Esophagus squamous epithelium (tissue), 4 donors: ENCODE measurements around the gene BACH2.

Experiments
- POLR2A ChIP-seq, 4 donors: fragments of 450-650 bp; IDR thresholded peaks; one replicate each; pipeline ENCODE4 v1.6.1; 2017; ENCODE audit warnings: antibody characterized with exemption in 4 of 4, mild to moderate bottlenecking in 4 of 4, moderate library complexity in 3 of 4
- TF ChIP-seq, protein P1 (sequence below), 6 experiments: fragments of 450-650 bp in 4 of 6; fragments of 200-600 bp in 2 of 6; sonication (generic) in 2 of 6; IDR thresholded peaks; one replicate each; pipeline ENCODE4 v1.5.1; 2016 to 2019; ENCODE audit warnings: antibody characterized with exemption in 6 of 6, mild to moderate bottlenecking in 4 of 6, moderate library complexity in 4 of 6

DNA sequence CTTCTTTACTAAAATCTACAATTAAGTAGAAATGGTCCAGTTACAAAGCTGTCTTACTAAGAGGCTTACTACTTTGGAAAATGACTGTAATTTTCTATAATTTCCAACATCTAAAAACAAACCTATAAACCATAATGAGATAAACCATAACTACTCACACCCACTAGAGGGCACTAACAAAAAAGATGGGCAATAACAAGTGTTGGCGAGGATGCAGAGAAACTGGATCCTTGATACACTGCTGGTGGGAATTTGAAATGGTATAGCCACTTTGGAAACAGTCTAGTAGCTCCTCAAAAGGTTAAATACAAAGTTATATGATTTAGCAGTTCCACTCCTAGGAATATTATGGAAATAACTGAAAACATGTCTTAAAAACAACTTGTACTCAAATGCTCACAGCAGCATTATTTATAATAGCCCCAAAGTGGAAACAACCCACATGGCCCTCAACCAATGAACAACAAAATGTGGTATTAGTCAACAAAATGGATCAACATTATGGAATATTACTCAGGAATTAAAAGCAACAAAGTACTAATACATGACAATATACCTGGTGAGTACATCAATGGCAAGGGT, 351.7 kb downstream of the BACH2 start:
- TF ChIP-seq, protein P1, sequence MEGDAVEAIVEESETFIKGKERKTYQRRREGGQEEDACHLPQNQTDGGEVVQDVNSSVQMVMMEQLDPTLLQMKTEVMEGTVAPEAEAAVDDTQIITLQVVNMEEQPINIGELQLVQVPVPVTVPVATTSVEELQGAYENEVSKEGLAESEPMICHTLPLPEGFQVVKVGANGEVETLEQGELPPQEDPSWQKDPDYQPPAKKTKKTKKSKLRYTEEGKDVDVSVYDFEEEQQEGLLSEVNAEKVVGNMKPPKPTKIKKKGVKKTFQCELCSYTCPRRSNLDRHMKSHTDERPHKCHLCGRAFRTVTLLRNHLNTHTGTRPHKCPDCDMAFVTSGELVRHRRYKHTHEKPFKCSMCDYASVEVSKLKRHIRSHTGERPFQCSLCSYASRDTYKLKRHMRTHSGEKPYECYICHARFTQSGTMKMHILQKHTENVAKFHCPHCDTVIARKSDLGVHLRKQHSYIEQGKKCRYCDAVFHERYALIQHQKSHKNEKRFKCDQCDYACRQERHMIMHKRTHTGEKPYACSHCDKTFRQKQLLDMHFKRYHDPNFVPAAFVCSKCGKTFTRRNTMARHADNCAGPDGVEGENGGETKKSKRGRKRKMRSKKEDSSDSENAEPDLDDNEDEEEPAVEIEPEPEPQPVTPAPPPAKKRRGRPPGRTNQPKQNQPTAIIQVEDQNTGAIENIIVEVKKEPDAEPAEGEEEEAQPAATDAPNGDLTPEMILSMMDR (IDR thresholded peaks at IDR 0.05) = peak in 4 of 6 experiments; percentile 32 to 56 (median 36)
- TF ChIP-seq POLR2A (IDR thresholded peaks at IDR 0.05) = no peak
